ENCODE results near the gene ARHGAP15.

Gene ARHGAP15

GRCh38 chr2:143702931-143703330 lies 573.7 kb downstream of the ARHGAP15 start:
- DNase-seq = no peak

GRCh38 chr2:143704451-143705106 lies 575.4 kb downstream of the ARHGAP15 start:
- DNase-seq = no peak

- DNase-seq = no peak
Measured at GRCh38 chr2:143705108-143705707, 576.0 kb downstream of the ARHGAP15 start.

- no peak for DNase-seq
Measured at GRCh38 chr2:143706354-143706753, 577.1 kb downstream of the ARHGAP15 start.

- DNase-seq = no peak
Measured at GRCh38 chr2:143708682-143709081, 579.5 kb downstream of the ARHGAP15 start.

GRCh38 chr2:143710196-143710595 lies 581.0 kb downstream of the ARHGAP15 start:
- no peak for DNase-seq

GRCh38 chr2:143710879-143711278 lies 581.7 kb downstream of the ARHGAP15 start:
- DNase-seq = no peak

GRCh38 chr2:143716522-143716921 lies 587.3 kb downstream of the ARHGAP15 start:
- DNase-seq = no peak

GRCh38 chr2:143717053-143717452 lies 587.8 kb downstream of the ARHGAP15 start:
- no peak for DNase-seq

GRCh38 chr2:143717536-143718168 lies 588.4 kb downstream of the ARHGAP15 start:
- no peak for DNase-seq

GRCh38 chr2:143718745-143719144 lies 589.5 kb downstream of the ARHGAP15 start:
- DNase-seq = no peak

- no peak for DNase-seq
Measured at GRCh38 chr2:143719406-143719805, 590.2 kb downstream of the ARHGAP15 start.

GRCh38 chr2:143720095-143720664 lies 591.0 kb downstream of the ARHGAP15 start:
- no peak for DNase-seq

- DNase-seq = no peak
Measured at GRCh38 chr2:143725400-143725799, 596.2 kb downstream of the ARHGAP15 start.

- no peak for DNase-seq
Measured at GRCh38 chr2:143726151-143726845, 597.1 kb downstream of the ARHGAP15 start.

GRCh38 chr2:143728498-143728897 lies 599.3 kb downstream of the ARHGAP15 start:
- no peak for DNase-seq

- no peak for DNase-seq
Measured at GRCh38 chr2:143729296-143729814, 600.1 kb downstream of the ARHGAP15 start.

GRCh38 chr2:143730155-143730952 lies 601.1 kb downstream of the ARHGAP15 start:
- DNase-seq = no peak

- no peak for DNase-seq
Measured at GRCh38 chr2:143730953-143731260, 601.7 kb downstream of the ARHGAP15 start.

GRCh38 chr2:143732076-143732475 lies 602.9 kb downstream of the ARHGAP15 start:
- no peak for DNase-seq

GRCh38 chr2:143732871-143733270 lies 603.7 kb downstream of the ARHGAP15 start:
- DNase-seq = no peak

GRCh38 chr2:143734507-143734906 lies 605.3 kb downstream of the ARHGAP15 start:
- DNase-seq = no peak

Measured in DMS79 (cell line).